ENCODE measurements around the gene ADAMTS16.

ADAMTS16 gene

GRCh38 chr5:5276951-5277517 is 136.9 kb downstream of the ADAMTS16 start:
- H3K9ac ChIP-seq = no peak overlapping the region
- H2AFZ ChIP-seq (ENCODE audit: low read depth) = no peak overlapping the region
- H3K36me3 ChIP-seq (ENCODE audit: insufficient read depth) = no peaks in the 10 kb centered on the region
- H3K4me1 ChIP-seq (ENCODE audit: low read depth, poor library complexity, severe bottlenecking) = no peaks in the 10 kb centered on the region
- H3K4me2 ChIP-seq = no peak overlapping the region
- no peaks in the 10 kb centered on the region for H3K27me3 ChIP-seq (ENCODE audit: insufficient read depth, low read depth)
- no peak for TF ChIP-seq CTCF (conservative IDR thresholded peaks at IDR 0.05; ENCODE audit: low read depth, low read length)
- no peak overlapping the region for H3K27ac ChIP-seq
- H3K79me2 ChIP-seq (ENCODE audit: insufficient read depth, low read depth) = no peaks in the 10 kb centered on the region
- H3K4me3 ChIP-seq (IDR thresholded peaks at IDR 0.05; ENCODE audit: insufficient read depth, low read depth, low read length) = no peak overlapping the region
- no peaks in the 10 kb centered on the region for H4K20me1 ChIP-seq (ENCODE audit: insufficient read depth)

GRCh38 chr5:5278201-5278814 is 138.2 kb downstream of the ADAMTS16 start:
- H3K4me1 ChIP-seq (ENCODE audit: low read depth, poor library complexity, severe bottlenecking) = no peaks in the 10 kb centered on the region

GRCh38 chr5:5278815-5279381 is 138.8 kb downstream of the ADAMTS16 start:
- no peaks in the 10 kb centered on the region for H4K20me1 ChIP-seq (ENCODE audit: insufficient read depth)
- H3K27ac ChIP-seq = no peak overlapping the region
- no peak for TF ChIP-seq CTCF (conservative IDR thresholded peaks at IDR 0.05; ENCODE audit: low read depth, low read length)
- no peak overlapping the region for H3K4me3 ChIP-seq (IDR thresholded peaks at IDR 0.05; ENCODE audit: insufficient read depth, low read depth, low read length)
- H3K4me2 ChIP-seq = no peak overlapping the region
- H3K27me3 ChIP-seq (ENCODE audit: insufficient read depth, low read depth) = no peaks in the 10 kb centered on the region
- H3K9ac ChIP-seq = no peak overlapping the region
- H3K79me2 ChIP-seq (ENCODE audit: insufficient read depth, low read depth) = no peaks in the 10 kb centered on the region
- H3K36me3 ChIP-seq (ENCODE audit: insufficient read depth) = no peaks in the 10 kb centered on the region
- no peaks in the 10 kb centered on the region for H3K4me1 ChIP-seq (ENCODE audit: low read depth, poor library complexity, severe bottlenecking)
- H2AFZ ChIP-seq (ENCODE audit: low read depth) = no peak overlapping the region

More at GRCh38 chr5:5278201-5278814, 138.2 kb downstream of the ADAMTS16 start:
- no peak for TF ChIP-seq CTCF (conservative IDR thresholded peaks at IDR 0.05; ENCODE audit: low read depth, low read length)
- Histone ChIP-seq H3K27me3 (ENCODE audit: insufficient read depth, low read depth) (no peaks in the 10 kb centered on the region), H3K27ac (no peak overlapping the region), H3K9ac (no peak overlapping the region), H2AFZ (ENCODE audit: low read depth) (no peak overlapping the region), H3K4me2 (no peak overlapping the region), H3K4me3 (IDR thresholded peaks at IDR 0.05; ENCODE audit: insufficient read depth, low read depth, low read length) (no peak overlapping the region), H3K79me2 (ENCODE audit: insufficient read depth, low read depth) (no peaks in the 10 kb centered on the region), H4K20me1 (ENCODE audit: insufficient read depth) (no peaks in the 10 kb centered on the region), H3K36me3 (ENCODE audit: insufficient read depth) (no peaks in the 10 kb centered on the region)

- H2AFZ ChIP-seq (ENCODE audit: low read depth) = no peak overlapping the region
- TF ChIP-seq CTCF (conservative IDR thresholded peaks at IDR 0.05; ENCODE audit: low read depth, low read length) = no peak
- no peaks in the 10 kb centered on the region for H3K79me2 ChIP-seq (ENCODE audit: insufficient read depth, low read depth)
Measured at GRCh38 chr5:5285906-5286305, 145.8 kb downstream of the ADAMTS16 start.

More at GRCh38 chr5:5285906-5286305, 145.8 kb downstream of the ADAMTS16 start:
- no peak overlapping the region for H3K27ac ChIP-seq
- no peaks in the 10 kb centered on the region for H4K20me1 ChIP-seq (ENCODE audit: insufficient read depth)
- no peak overlapping the region for H3K9ac ChIP-seq
- no peaks in the 10 kb centered on the region for H3K4me1 ChIP-seq (ENCODE audit: low read depth, poor library complexity, severe bottlenecking)
- no peaks in the 10 kb centered on the region for H3K36me3 ChIP-seq (ENCODE audit: insufficient read depth)
- no peaks in the 10 kb centered on the region for H3K27me3 ChIP-seq (ENCODE audit: insufficient read depth, low read depth)
- no peak overlapping the region for H3K4me3 ChIP-seq (IDR thresholded peaks at IDR 0.05; ENCODE audit: insufficient read depth, low read depth, low read length)
- no peak overlapping the region for H3K4me2 ChIP-seq

All from KMS-11 (cell line).